Gastroesophageal sphincter (tissue), 3 donors: ENCODE results near the gene GLMN.

Source experiments
- CTCF ChIP-seq, 4 experiments: fragments of 200-600 bp in 2 of 4; fragments of 450-650 bp in 2 of 4; sonication (generic) in 1 of 4; IDR thresholded peaks; one replicate each; pipeline ENCODE4 v1.5.1; 2017 to 2019; ENCODE audit warnings: antibody characterized with exemption in 4 of 4, mild to moderate bottlenecking in 2 of 4, moderate library complexity in 2 of 4
- POLR2AphosphoS5 ChIP-seq: sonication (generic); formaldehyde crosslinking; IDR thresholded peaks from one replicate; pipeline ENCODE4 v1.6.1; 2017; ENCODE audit warnings: antibody characterized with exemption

- TF ChIP-seq CTCF (IDR thresholded peaks at IDR 0.05): no peak
- TF ChIP-seq POLR2AphosphoS5: no peak
These were observed 96.8 kb downstream of the GLMN start for GRCh38 chr1:92201973-92202372.
